ENCODE results near the gene KIFC3. TPM values are rescaled to one million over a fixed set of nuclear protein-coding genes. Genes with fewer than 3 reads are reported as not detected.

KIFC3 gene
- total and polyA plus RNA-seq, 7 experiments from 2014 or later: 0.73 to 9.2 (median 1.6) TPM; not detected in 3

- H3K27ac Mint-ChIP-seq: no peak overlapping the region
- peaks cover 0 to 2% (median 0%) of the 10 kb centered on the region in 5 donors for H3K36me3 Mint-ChIP-seq
- Histone ChIP-seq H3K4me1 (ENCODE audit: control insufficient read depth in 2 of 2, insufficient read depth in 2 of 2, low read length in 2 of 2) (no peaks in the 10 kb centered on the region), H3K27me3 (ENCODE audit: control insufficient read depth in 2 of 2, insufficient read depth in 2 of 2, low read length in 2 of 2) (no peaks in the 10 kb centered on the region), H3K27ac (ENCODE audit: low read depth, low read length) (no peak overlapping the region), H3K36me3 (ENCODE audit: control insufficient read depth in 2 of 3, insufficient read depth in 3 of 3, low read length in 3 of 3) (no peaks in the 10 kb centered on the region), H3K4me3 (ENCODE audit: low read length) (no peak overlapping the region), H3K9me3 (ENCODE audit: control insufficient read depth in 2 of 3, low read length in 3 of 3) (no peaks in the 10 kb centered on the region)
- POLR2A ChIA-PET: no interaction called here
- CTCF ChIA-PET: no interaction called here
- ATAC-seq: no peak
- no peak for DNase-seq
- peaks cover 0 to 28% (median 8%) of the 10 kb centered on the region in 5 donors for H3K27me3 Mint-ChIP-seq
- peaks cover 0 to 4% (median 0%) of the 10 kb centered on the region in 11 donors for H3K9me3 Mint-ChIP-seq
- intact Hi-C loops (cut with micrococcal nuclease): no loop called here
- peaks cover 0 to 2% (median 0%) of the 10 kb centered on the region in 7 donors for H3K4me1 Mint-ChIP-seq
- peak overlapping the region in 1 of 10 donors; percentile 43 for H3K4me3 Mint-ChIP-seq
These were observed 90.9 kb downstream of the KIFC3 start for GRCh38 chr16:57711346-57711745.

DNA sequence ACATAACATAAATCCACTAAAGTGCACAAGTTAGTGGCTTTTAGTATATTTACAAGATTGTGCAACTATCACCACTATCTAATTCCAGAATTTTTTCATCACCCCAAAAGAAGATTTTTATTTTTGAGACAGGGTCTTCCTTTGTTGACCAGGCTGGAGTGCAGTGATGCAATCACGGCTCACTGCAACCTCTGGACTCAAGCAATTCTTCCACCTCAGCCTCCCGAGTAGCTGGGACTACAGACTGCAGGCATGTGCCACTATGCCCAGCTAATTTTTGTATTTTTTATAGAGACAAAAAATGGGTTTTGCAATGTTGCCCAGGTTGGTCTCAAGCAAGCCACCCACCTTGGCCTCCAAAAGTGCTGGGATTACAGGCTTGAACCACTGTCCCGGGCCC, 92.6 kb downstream of the KIFC3 start:
- Mint-ChIP-seq H3K9me3 (peaks cover 0 to 8% (median 0%) of the 10 kb centered on the region in 11 donors), H3K36me3 (peaks cover 0 to 2% (median 0%) of the 10 kb centered on the region in 5 donors)
- no peaks in the 10 kb centered on the region for H3K9me3 ChIP-seq (ENCODE audit: control insufficient read depth in 2 of 3, low read length in 3 of 3)

More for the DNA sequence above, 92.6 kb downstream of the KIFC3 start:
- H3K4me3 Mint-ChIP-seq: no peak overlapping the region
- H3K27me3 Mint-ChIP-seq: peaks cover 0 to 27% (median 8%) of the 10 kb centered on the region in 5 donors
- H3K4me1 Mint-ChIP-seq: peaks cover 0 to 2% (median 0%) of the 10 kb centered on the region in 7 donors
- Histone ChIP-seq H3K4me1 (ENCODE audit: control insufficient read depth in 2 of 2, insufficient read depth in 2 of 2, low read length in 2 of 2) (no peaks in the 10 kb centered on the region), H3K36me3 (ENCODE audit: control insufficient read depth in 2 of 3, insufficient read depth in 3 of 3, low read length in 3 of 3) (no peaks in the 10 kb centered on the region), H3K4me3 (ENCODE audit: low read length) (no peak overlapping the region), H3K27ac (ENCODE audit: low read depth, low read length) (no peak overlapping the region), H3K27me3 (ENCODE audit: control insufficient read depth in 2 of 2, insufficient read depth in 2 of 2, low read length in 2 of 2) (no peaks in the 10 kb centered on the region)
- ChIA-PET CTCF (no interaction called here), POLR2A (no interaction called here)
- intact Hi-C loops (cut with micrococcal nuclease): no loop called here
- DNase-seq: no peak
- no peak overlapping the region for H3K27ac Mint-ChIP-seq
- no peak for ATAC-seq

Small RNA genes within 50 kb of the gene (microRNA-seq; reads per million reads assigned to microRNA genes)
- not detected for gene MIR6772 (ENCODE audit: borderline microRNAs expressed)

Other genes with a start within 250 kb of the KIFC3 start
- gene ADGRG1, start 173.9 kb downstream of the KIFC3 start, total RNA-seq: 10 to 100 TPM in 2 of 5 experiments, 1 to 10 TPM in 2, under 1 TPM in 1; 0.67 to 96.0 (median 5.0) TPM
- under 1 TPM; 0.07 to 0.67 TPM for gene ADGRG1, start 173.9 kb downstream of the KIFC3 start, polyA plus RNA-seq
- gene ADGRG3, start 134.2 kb downstream of the KIFC3 start, total RNA-seq: 10 to 100 TPM in 1 of 5 experiments, 1 to 10 TPM in 1, not detected in 3; 4.9 to 14.1 TPM
- gene ADGRG3, start 134.2 kb downstream of the KIFC3 start, polyA plus RNA-seq: not detected
- not detected for gene DRC7, start 107.7 kb downstream of the KIFC3 start, total RNA-seq
- not detected for gene DRC7, start 107.7 kb downstream of the KIFC3 start, polyA plus RNA-seq
- 10 to 100 TPM; 20.4 to 30.4 (median 26.0) TPM for gene KATNB1, start 66.7 kb downstream of the KIFC3 start, total RNA-seq
- gene KATNB1, start 66.7 kb downstream of the KIFC3 start, polyA plus RNA-seq: 10 to 100 TPM; 25.2 to 32.9 TPM
- not detected for gene CNGB1, start 168.6 kb upstream of the KIFC3 start, total RNA-seq
- not detected for gene CNGB1, start 168.6 kb upstream of the KIFC3 start, polyA plus RNA-seq
- gene ZNF319, start 198.2 kb upstream of the KIFC3 start, total RNA-seq: 10 to 100 TPM; 11.2 to 20.8 (median 17.3) TPM
- gene ZNF319, start 198.2 kb upstream of the KIFC3 start, polyA plus RNA-seq: 10 to 100 TPM in 1 of 2 donors, 1 to 10 TPM in 1; 4.4 to 11.8 TPM
- 10 to 100 TPM; 28.7 to 50.8 (median 28.9) TPM for gene USB1, start 198.9 kb upstream of the KIFC3 start, total RNA-seq
- gene USB1, start 198.9 kb upstream of the KIFC3 start, polyA plus RNA-seq: 10 to 100 TPM; 26.8 to 37.6 TPM
- under 1 TPM; 0.20 to 0.85 (median 0.69) TPM for gene MMP15, start 223.3 kb upstream of the KIFC3 start, total RNA-seq
- gene MMP15, start 223.3 kb upstream of the KIFC3 start, polyA plus RNA-seq: under 1 TPM in 1 of 2 donors, not detected in 1; 0.06 TPM